ENCODE measurements around the gene TSBP1.

- TF ChIP-seq CTCF (conservative IDR thresholded peaks at IDR 0.05 in 1 of 2, IDR thresholded peaks at IDR 0.05 in 1 of 2; ENCODE audit: extremely low read depth in 1 of 2, insufficient read depth in 1 of 2, low read depth in 1 of 2, low read length in 2 of 2) (no peak), EZH2 (IDR thresholded peaks at IDR 0.05; ENCODE audit: borderline replicate concordance, low read length) (no peak)
These were observed 34.5 kb upstream of the TSBP1 start for GRCh38 chr6:32406197-32406596.
